SU-DHL-6 (cell line): ENCODE data around the gene GIPC2.

Experiments
- H2AFZ ChIP-seq: fragments of 200-600 bp; sonication (generic); 2 replicates; pipeline ENCODE4 v1.6.1; 2014; ENCODE audit warnings: low read depth, mild to moderate bottlenecking, moderate library complexity, mixed read lengths, antibody characterized with exemption, low read length; ENCODE audit not compliant: severe bottlenecking
- H3F3A ChIP-seq: fragments of 200-600 bp; shearing (Covaris generic); 2 replicates; pipeline ENCODE4 v1.6.0; 2016; ENCODE audit warnings: antibody characterized with exemption, mild to moderate bottlenecking; ENCODE audit not compliant: insufficient read depth
- H3K27ac ChIP-seq: fragments of 200-600 bp; sonication (generic); 2 replicates; pipeline ENCODE4 v1.5.1; 2016; ENCODE audit warnings: low read depth, mild to moderate bottlenecking, low read length, moderate library complexity, mixed read lengths
- H3K27me3 ChIP-seq: fragments of 200-600 bp; sonication (generic), shearing (Covaris generic); 2 replicates; pipeline ENCODE4 v1.6.0; 2014; ENCODE audit warnings: mild to moderate bottlenecking, low read length
- H3K36me3 ChIP-seq: fragments of 200-600 bp; sonication (generic); 2 replicates; pipeline ENCODE4 v1.6.1; 2014; ENCODE audit warnings: mild to moderate bottlenecking, low read length, mixed read lengths
- H3K4me2 ChIP-seq: fragments of 300-600, 200-600 bp; shearing (Covaris generic), sonication (generic); 2 replicates; pipeline ENCODE4 v1.6.0; 2014; ENCODE audit warnings: low read length, low read depth, mild to moderate bottlenecking; ENCODE audit not compliant: poor library complexity, severe bottlenecking
- H3K4me3 ChIP-seq: fragments of 200-600 bp; sonication (generic); 2 replicates; pipeline ENCODE4 v1.5.1; 2014; ENCODE audit warnings: antibody characterized with exemption, low read length, mild to moderate bottlenecking, mixed read lengths; ENCODE audit not compliant: insufficient read depth, poor library complexity, severe bottlenecking
- H3K79me2 ChIP-seq: fragments of 200-600 bp; sonication (generic); 2 replicates; pipeline ENCODE4 v1.6.1; 2014; ENCODE audit warnings: mild to moderate bottlenecking, low read length, moderate library complexity; ENCODE audit not compliant: insufficient read depth
- H3K9ac ChIP-seq: fragments of 200-600 bp; sonication (generic); 2 replicates; pipeline ENCODE4 v1.7.0; 2014; ENCODE audit warnings: mild to moderate bottlenecking, low read length
- H3K9me2 ChIP-seq: fragments of 200-600 bp; sonication (generic); replicated peaks from 2 replicates; pipeline ENCODE4 v1.6.1; 2014; ENCODE audit warnings: low read length; ENCODE audit not compliant: insufficient read depth
- H3K9me3 ChIP-seq: fragments of 200-600 bp; sonication (generic); 2 replicates; pipeline ENCODE4 v1.6.1; 2014; ENCODE audit warnings: low read length, mixed read lengths; ENCODE audit not compliant: insufficient read depth
- H4K20me1 ChIP-seq: fragments of 200-600 bp; sonication (generic); 2 replicates; pipeline ENCODE4 v1.6.1; 2014; ENCODE audit warnings: low read depth, mild to moderate bottlenecking, antibody characterized with exemption, low read length, moderate library complexity, mixed read lengths
- CTCF ChIP-seq: fragments of 200-600 bp; sonication (generic); IDR thresholded peaks from one replicate; pipeline ENCODE4 v1.5.1; 2017; ENCODE audit warnings: antibody characterized with exemption, mild to moderate bottlenecking, low read length, moderate library complexity; ENCODE audit not compliant: insufficient read depth, poor library complexity, severe bottlenecking
- EZH2phosphoT487 ChIP-seq: fragments of 200-600 bp; sonication (generic), shearing (Covaris generic); conservative IDR thresholded peaks from 2 replicates; pipeline ENCODE4 v1.6.1; 2018; ENCODE audit warnings: mild to moderate bottlenecking, antibody characterized with exemption, low read length, moderate library complexity, mixed read lengths

GIPC2 gene

GRCh38 chr1:78005448-78005722 is 40.4 kb upstream of the GIPC2 start:
- Histone ChIP-seq H3K4me3 (peak overlapping the region; percentile 60), H3F3A (peaks cover 40% of the 10 kb centered on the region), H3K9me3 (no peaks in the 10 kb centered on the region), H4K20me1 (no peaks in the 10 kb centered on the region), H3K9me2 (no peaks in the 10 kb centered on the region), H3K9ac (peak overlapping the region; percentile 56), H3K36me3 (0 out of 2 replicates have a peak, but pooled peaks cover 2% of the 10 kb centered on the region), H3K27ac (no peak overlapping the region), H2AFZ (peak overlapping the region; percentile 24), H3K4me2 (peak overlapping the region; percentile 86), H3K79me2 (peaks cover 3% of the 10 kb centered on the region), H3K27me3 (no peaks in the 10 kb centered on the region)
- TF ChIP-seq EZH2phosphoT487 (no peak), CTCF (no peak)

- H3K9ac ChIP-seq, result peak overlapping the region; percentile 56
- H3K79me2 ChIP-seq, result peaks cover 3% of the 10 kb centered on the region
- no peak for TF ChIP-seq CTCF
Observed at GRCh38 chr1:78005755-78006154, 40.0 kb upstream of the GIPC2 start.

GRCh38 chr1:78006521-78006920 is 39.2 kb upstream of the GIPC2 start:
- TF ChIP-seq CTCF, result no peak
- TF ChIP-seq EZH2phosphoT487, result no peak
- Histone ChIP-seq H3K4me2 (peak overlapping the region; percentile 86), H3K9me3 (no peaks in the 10 kb centered on the region), H4K20me1 (no peaks in the 10 kb centered on the region), H3K79me2 (peaks cover 3% of the 10 kb centered on the region), H3K4me3 (peak overlapping the region; percentile 60), H3K9ac (no peak overlapping the region), H3K36me3 (0 out of 2 replicates have a peak, but pooled peaks cover 2% of the 10 kb centered on the region), H3F3A (peaks cover 34% of the 10 kb centered on the region), H2AFZ (no peak overlapping the region), H3K9me2 (no peaks in the 10 kb centered on the region), H3K27me3 (no peaks in the 10 kb centered on the region), H3K27ac (no peak overlapping the region)

More at GRCh38 chr1:78005755-78006154, 40.0 kb upstream of the GIPC2 start:
- Histone ChIP-seq H2AFZ (no peak overlapping the region), H4K20me1 (no peaks in the 10 kb centered on the region), H3K9me2 (no peaks in the 10 kb centered on the region), H3K4me2 (peak overlapping the region; percentile 86), H3K9me3 (no peaks in the 10 kb centered on the region), H3F3A (peaks cover 39% of the 10 kb centered on the region), H3K36me3 (0 out of 2 replicates have a peak, but pooled peaks cover 2% of the 10 kb centered on the region), H3K27me3 (no peaks in the 10 kb centered on the region), H3K27ac (no peak overlapping the region), H3K4me3 (peak overlapping the region; percentile 60)
